ENCODE measurements around the gene CATSPERE. TPM values are rescaled to one million over a fixed set of nuclear protein-coding genes. Genes with fewer than 3 reads are reported as not detected.

CATSPERE gene
- total RNA-seq, 1 donor from 2014 or later = 1.7 TPM

GRCh38 chr1:244513493-244513892 is 52.4 kb downstream of the CATSPERE start:
- Histone ChIP-seq H3K4me3 (no peak overlapping the region), H3K36me3 (no peaks in the 10 kb centered on the region), H3K27me3 (ENCODE audit: low read depth) (no peaks in the 10 kb centered on the region), H3K9me3 (peaks cover 5% of the 10 kb centered on the region), H3K4me1 (no peaks in the 10 kb centered on the region), H3K27ac (no peak overlapping the region)
- DNase-seq (no peak), ATAC-seq (no peak)
- no peak for TF ChIP-seq CTCF (IDR thresholded peaks at IDR 0.05)
- intact Hi-C loops (cut with DNase I) = no loop called here

- intact Hi-C loops (cut with DNase I) = no loop called here
- DNase-seq = no peak
- Histone ChIP-seq H3K4me3 (no peak overlapping the region), H3K27ac (no peak overlapping the region), H3K27me3 (ENCODE audit: low read depth) (no peaks in the 10 kb centered on the region), H3K4me1 (no peaks in the 10 kb centered on the region), H3K36me3 (no peaks in the 10 kb centered on the region), H3K9me3 (peaks cover 5% of the 10 kb centered on the region)
- no peak for ATAC-seq
- no peak for TF ChIP-seq CTCF (IDR thresholded peaks at IDR 0.05)
Observed at GRCh38 chr1:244515680-244516079, 54.6 kb downstream of the CATSPERE start.

- intact Hi-C loops (cut with DNase I) = no loop called here
- DNase-seq = no peak
- ATAC-seq = no peak
Observed at GRCh38 chr1:244536316-244536715, 75.2 kb downstream of the CATSPERE start.

GRCh38 chr1:244545511-244545910 is 84.4 kb downstream of the CATSPERE start:
- H3K36me3 ChIP-seq = no peaks in the 10 kb centered on the region
- H3K9me3 ChIP-seq = peaks cover 8% of the 10 kb centered on the region
- no peak for ATAC-seq
- TF ChIP-seq CTCF (IDR thresholded peaks at IDR 0.05) = no peak
- intact Hi-C loops (cut with DNase I) = no loop called here
- no peaks in the 10 kb centered on the region for H3K4me1 ChIP-seq
- no peak overlapping the region for H3K27ac ChIP-seq
- H3K4me3 ChIP-seq = no peak overlapping the region
- H3K27me3 ChIP-seq (ENCODE audit: low read depth) = no peaks in the 10 kb centered on the region
- no peak for DNase-seq

More at GRCh38 chr1:244536316-244536715, 75.2 kb downstream of the CATSPERE start:
- no peaks in the 10 kb centered on the region for H3K4me1 ChIP-seq
- H3K9me3 ChIP-seq = no peaks in the 10 kb centered on the region
- no peak overlapping the region for H3K4me3 ChIP-seq
- no peak overlapping the region for H3K27ac ChIP-seq
- H3K27me3 ChIP-seq (ENCODE audit: low read depth) = no peaks in the 10 kb centered on the region
- TF ChIP-seq CTCF (IDR thresholded peaks at IDR 0.05) = no peak
- no peaks in the 10 kb centered on the region for H3K36me3 ChIP-seq

- no peaks in the 10 kb centered on the region for H3K27me3 ChIP-seq (ENCODE audit: low read depth)
- no peak for TF ChIP-seq CTCF (IDR thresholded peaks at IDR 0.05)
- no peak overlapping the region for H3K4me3 ChIP-seq
- no peak for DNase-seq
- no peaks in the 10 kb centered on the region for H3K4me1 ChIP-seq
- H3K27ac ChIP-seq = no peak overlapping the region
- no peak for ATAC-seq
- intact Hi-C loops (cut with DNase I) = no loop called here
- H3K9me3 ChIP-seq = peaks cover 8% of the 10 kb centered on the region
- H3K36me3 ChIP-seq = no peaks in the 10 kb centered on the region
Observed at GRCh38 chr1:244548558-244549115, 87.6 kb downstream of the CATSPERE start.
